ENCODE measurements around the gene PLXNA2. TPM values are rescaled to one million over a fixed set of nuclear protein-coding genes. Genes with fewer than 3 reads are reported as not detected.

Gene PLXNA2
- total RNA-seq, 2 experiments from 2014 or later = 1.1 to 1.2 TPM

DNA sequence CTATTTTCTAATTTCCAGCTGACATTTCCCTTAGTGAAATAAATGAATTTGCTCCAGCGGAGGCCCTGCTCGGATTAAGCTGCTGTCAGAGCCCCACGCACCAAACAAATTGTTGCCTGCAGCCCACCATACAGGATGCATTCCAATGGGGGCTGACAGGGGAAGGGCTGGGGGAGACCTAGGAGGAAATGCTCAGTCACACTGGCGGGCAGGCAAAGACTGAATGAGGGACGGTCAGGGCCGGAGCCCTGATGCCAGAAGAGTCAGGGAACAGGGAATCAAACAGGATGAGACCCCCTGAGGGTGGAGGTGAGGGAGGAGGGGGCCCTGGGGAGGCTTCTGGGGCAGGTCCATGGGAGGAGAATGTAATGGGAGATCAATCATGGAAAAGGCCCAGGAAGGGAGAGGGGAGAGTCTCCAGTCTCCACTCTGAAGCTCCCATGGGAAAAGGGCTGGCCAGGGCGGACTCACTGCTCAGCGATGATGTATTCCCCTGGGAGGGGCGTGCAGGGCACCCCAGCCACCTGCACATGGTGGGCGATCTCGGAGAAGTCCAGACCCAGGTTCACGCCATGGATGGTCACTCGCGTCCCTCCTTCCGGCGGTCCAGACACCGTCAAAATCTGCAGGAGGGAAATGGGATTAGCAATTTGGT is 183.8 kb downstream of the PLXNA2 start:
- H3K27ac Mint-ChIP-seq = no peak overlapping the region
- no peaks in the 10 kb centered on the region for H3K36me3 Mint-ChIP-seq (ENCODE audit: low read depth)
- POLR2A ChIA-PET = no interaction called here
- no peak for DNase-seq
- CTCF ChIA-PET = interaction anchor here (0.7 kb wide), 1 partner anchor 29 kb away, joined by 3 read pairs; no protein-coding TSS in a partner anchor
- no peak overlapping the region for H3K4me3 Mint-ChIP-seq
- no peaks in the 10 kb centered on the region for H3K9me3 Mint-ChIP-seq
- H3K27me3 Mint-ChIP-seq = peaks cover 12% of the 10 kb centered on the region
- no peaks in the 10 kb centered on the region for H3K4me1 Mint-ChIP-seq

DNA sequence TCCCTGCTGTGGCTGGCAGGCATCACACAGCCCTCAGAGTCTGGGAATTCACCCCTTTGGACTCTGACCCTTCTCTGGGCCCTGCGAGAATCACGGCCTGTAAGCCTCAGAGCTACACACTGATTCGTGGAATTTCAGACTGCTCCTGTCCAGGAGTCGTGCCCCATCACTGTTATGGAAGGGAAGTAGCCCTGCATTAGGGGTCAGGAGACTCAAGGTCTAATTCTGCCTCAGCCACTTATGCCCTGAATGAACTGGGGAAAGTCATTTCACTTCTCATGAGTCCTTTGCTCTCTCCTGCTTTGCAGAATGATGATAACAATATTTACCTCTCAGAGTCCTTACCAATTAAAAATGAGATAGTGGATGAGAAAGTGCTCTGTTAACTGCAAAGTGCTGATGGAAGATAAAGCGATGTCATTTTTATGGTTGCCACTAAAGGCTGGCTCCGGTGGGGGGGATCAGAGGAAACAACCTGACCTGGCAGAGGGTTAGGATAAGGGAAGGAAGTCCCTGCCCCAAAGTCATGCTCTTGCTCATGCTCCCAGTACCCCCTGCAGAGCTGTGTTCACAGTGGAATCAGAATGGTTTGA is 184.7 kb downstream of the PLXNA2 start:
- H3K27ac Mint-ChIP-seq = no peak overlapping the region
- ChIA-PET CTCF (no interaction called here), POLR2A (no interaction called here)
- H3K36me3 Mint-ChIP-seq (ENCODE audit: low read depth) = no peaks in the 10 kb centered on the region
- no peaks in the 10 kb centered on the region for H3K4me1 Mint-ChIP-seq
- peaks cover 16% of the 10 kb centered on the region for H3K27me3 Mint-ChIP-seq
- H3K9me3 Mint-ChIP-seq = no peaks in the 10 kb centered on the region
- no peak for DNase-seq
- H3K4me3 Mint-ChIP-seq = no peak overlapping the region

DNA sequence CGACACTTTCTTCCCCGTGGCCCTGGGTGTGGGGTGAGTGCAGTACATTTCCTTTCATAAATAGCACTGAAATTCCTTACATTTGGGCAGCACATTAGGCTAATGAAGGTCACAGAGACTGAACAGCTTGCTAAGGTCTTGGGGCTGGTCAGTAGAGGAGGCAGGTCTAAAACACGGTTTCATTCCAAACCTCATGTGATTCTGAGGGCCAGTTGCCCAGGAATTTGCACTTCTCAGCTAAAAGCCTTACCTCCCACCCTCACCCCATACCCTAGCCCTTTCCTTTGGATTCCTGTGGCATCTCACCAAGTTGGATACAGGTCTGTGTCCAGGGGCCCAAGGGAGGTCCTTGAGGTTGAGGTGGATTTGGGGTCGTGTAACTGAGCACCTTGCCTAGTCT is 185.4 kb downstream of the PLXNA2 start:
- H3K27ac Mint-ChIP-seq = no peak overlapping the region
- CTCF ChIA-PET = no interaction called here
- POLR2A ChIA-PET = no interaction called here

DNA sequence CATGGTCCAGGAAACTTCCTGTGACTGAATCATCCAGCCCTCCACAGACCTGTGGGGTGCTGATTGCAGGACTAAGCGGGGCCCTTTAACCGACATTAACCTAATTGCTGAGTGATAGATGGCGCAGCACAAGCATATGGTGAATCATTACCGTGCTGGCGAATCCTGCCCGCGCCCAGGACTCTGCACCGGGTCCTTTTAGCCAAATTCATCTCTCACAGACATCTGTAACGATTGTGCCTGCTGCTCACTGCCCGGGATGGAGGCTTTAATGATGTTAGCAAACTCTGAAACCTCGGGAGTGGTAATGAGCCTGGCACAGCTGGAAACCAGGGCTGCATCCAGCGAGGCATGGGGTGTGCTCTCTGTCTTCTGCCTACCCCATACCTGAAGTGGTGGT is 185.9 kb downstream of the PLXNA2 start:
- H3K27ac Mint-ChIP-seq = no peak overlapping the region
- no peaks in the 10 kb centered on the region for H3K9me3 Mint-ChIP-seq
- ChIA-PET POLR2A (no interaction called here), CTCF (no interaction called here)
- H3K4me1 Mint-ChIP-seq = no peaks in the 10 kb centered on the region
- H3K36me3 Mint-ChIP-seq (ENCODE audit: low read depth) = no peaks in the 10 kb centered on the region
- H3K4me3 Mint-ChIP-seq = no peak overlapping the region
- H3K27me3 Mint-ChIP-seq = peaks cover 20% of the 10 kb centered on the region
- no peak for DNase-seq

More for the DNA sequence above, 185.4 kb downstream of the PLXNA2 start:
- Mint-ChIP-seq H3K27me3 (peaks cover 19% of the 10 kb centered on the region), H3K9me3 (no peaks in the 10 kb centered on the region), H3K4me3 (no peak overlapping the region), H3K4me1 (no peaks in the 10 kb centered on the region), H3K36me3 (ENCODE audit: low read depth) (no peaks in the 10 kb centered on the region)
- no peak for DNase-seq

DNA sequence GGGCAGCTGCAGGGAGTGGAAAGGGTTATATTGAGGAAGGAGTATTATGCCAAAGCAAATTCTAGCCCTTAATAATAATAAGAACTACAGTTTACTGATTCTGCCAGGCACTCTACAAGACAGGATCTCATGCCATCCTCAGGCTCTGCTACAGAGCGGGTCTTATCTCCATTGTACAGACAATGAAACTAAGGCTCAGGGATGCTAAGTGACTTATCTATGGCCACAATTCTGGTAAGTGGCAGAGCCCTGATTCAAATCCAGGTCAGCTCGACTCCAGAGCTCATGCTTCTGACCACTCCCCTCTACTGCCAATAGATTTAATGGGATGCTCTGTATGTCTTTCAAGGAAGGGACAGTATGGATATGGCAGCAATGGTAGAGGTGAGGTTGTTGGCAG is 187.1 kb downstream of the PLXNA2 start:
- Mint-ChIP-seq H3K36me3 (ENCODE audit: low read depth) (no peaks in the 10 kb centered on the region), H3K4me1 (no peaks in the 10 kb centered on the region), H3K27me3 (peaks cover 23% of the 10 kb centered on the region), H3K9me3 (no peaks in the 10 kb centered on the region), H3K27ac (no peak overlapping the region), H3K4me3 (no peak overlapping the region)
- CTCF ChIA-PET = interaction anchor here (1.1 to 1.2 kb wide), 2 partner anchors 9 to 26 kb away, joined by 3 to 4 read pairs; no protein-coding TSS in a partner anchor
- POLR2A ChIA-PET = no interaction called here
- DNase-seq = no peak

DNA sequence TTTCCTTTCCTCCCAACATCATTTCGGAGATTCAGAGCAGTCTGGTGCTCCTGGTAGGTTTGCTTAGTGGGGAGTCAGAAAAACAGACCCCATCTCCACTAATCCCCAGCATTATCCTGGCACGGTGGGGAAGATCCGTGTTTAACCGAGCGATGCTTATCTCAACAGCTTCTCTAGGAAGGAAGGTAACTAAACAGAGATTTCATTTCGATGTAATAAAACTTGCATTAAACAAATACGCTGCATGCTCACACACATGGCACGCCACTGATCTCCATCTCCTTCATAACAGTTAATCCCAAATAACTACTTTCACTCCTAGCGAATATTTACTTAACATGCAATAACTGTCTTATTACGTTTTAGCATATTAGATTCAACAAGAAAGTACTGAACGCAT is 188.6 kb downstream of the PLXNA2 start:
- ChIA-PET CTCF (interaction anchor here (0.9 to 1.8 kb wide), 2 partner anchors 13 to 34 kb away, joined by 3 to 5 read pairs; no protein-coding TSS in a partner anchor), POLR2A (no interaction called here)
- H3K4me3 Mint-ChIP-seq = no peak overlapping the region
- peaks cover 23% of the 10 kb centered on the region for H3K27me3 Mint-ChIP-seq
- no peaks in the 10 kb centered on the region for H3K9me3 Mint-ChIP-seq
- H3K36me3 Mint-ChIP-seq (ENCODE audit: low read depth) = no peaks in the 10 kb centered on the region
- no peaks in the 10 kb centered on the region for H3K4me1 Mint-ChIP-seq
- DNase-seq = no peak
- no peak overlapping the region for H3K27ac Mint-ChIP-seq

DNA sequence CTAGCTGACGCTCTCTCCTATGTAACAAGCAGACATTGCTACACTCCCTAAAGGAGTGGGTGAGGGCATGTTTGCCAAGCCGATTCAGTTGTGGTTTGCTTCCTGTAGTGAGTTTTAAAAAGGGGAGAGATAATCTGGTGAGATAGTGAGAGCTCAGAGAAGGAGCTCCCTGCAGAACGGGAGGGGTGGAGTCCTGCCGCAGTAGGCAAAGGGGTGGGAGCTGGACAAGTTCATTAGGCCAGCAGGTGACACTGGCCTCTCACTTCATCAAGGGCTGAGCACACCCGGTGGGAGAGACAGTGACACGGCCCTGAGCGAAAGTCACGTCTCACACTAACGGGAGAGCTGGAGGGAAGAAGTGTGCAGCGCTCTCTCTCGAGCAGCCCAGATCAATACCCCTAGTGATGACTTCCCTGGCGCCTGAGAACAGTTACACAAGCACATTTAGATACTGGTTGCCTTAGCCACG is 189.2 kb downstream of the PLXNA2 start:
- peaks cover 23% of the 10 kb centered on the region for H3K27me3 Mint-ChIP-seq
- H3K4me1 Mint-ChIP-seq = no peaks in the 10 kb centered on the region
- no peaks in the 10 kb centered on the region for H3K9me3 Mint-ChIP-seq
- POLR2A ChIA-PET = no interaction called here
- no peak for DNase-seq
- no peak overlapping the region for H3K27ac Mint-ChIP-seq
- no peak overlapping the region for H3K4me3 Mint-ChIP-seq
- no peaks in the 10 kb centered on the region for H3K36me3 Mint-ChIP-seq (ENCODE audit: low read depth)
- CTCF ChIA-PET = interaction anchor here (1.8 kb wide), 1 partner anchor 33 kb away, joined by 5 read pairs; no protein-coding TSS in a partner anchor

DNA sequence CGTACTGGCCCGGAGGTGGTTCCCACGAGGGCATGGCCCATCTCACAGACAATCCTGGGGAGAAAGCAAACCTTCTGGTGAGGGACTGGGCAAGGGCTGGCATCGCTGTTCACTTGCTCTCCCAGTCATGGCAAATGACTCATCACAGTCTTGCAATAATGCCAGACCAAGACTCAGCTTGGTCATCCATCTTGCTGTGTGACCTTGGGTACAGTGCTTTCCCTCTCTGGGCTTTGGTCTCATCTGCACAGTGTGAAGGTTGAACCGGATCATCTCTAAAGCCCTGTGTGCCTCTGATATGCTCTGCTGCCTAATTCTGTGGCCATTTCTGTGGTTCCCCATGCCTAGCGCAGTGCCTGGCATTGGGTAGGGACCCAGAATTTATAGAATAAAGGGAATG is 189.7 kb downstream of the PLXNA2 start:
- Mint-ChIP-seq H3K4me1 (no peaks in the 10 kb centered on the region), H3K27ac (no peak overlapping the region), H3K27me3 (peaks cover 23% of the 10 kb centered on the region), H3K4me3 (no peak overlapping the region), H3K36me3 (ENCODE audit: low read depth) (no peaks in the 10 kb centered on the region), H3K9me3 (no peaks in the 10 kb centered on the region)
- ChIA-PET POLR2A (no interaction called here), CTCF (interaction anchor here (1.8 kb wide), 1 partner anchor 33 kb away, joined by 5 read pairs; no protein-coding TSS in a partner anchor)
- DNase-seq = no peak

DNA sequence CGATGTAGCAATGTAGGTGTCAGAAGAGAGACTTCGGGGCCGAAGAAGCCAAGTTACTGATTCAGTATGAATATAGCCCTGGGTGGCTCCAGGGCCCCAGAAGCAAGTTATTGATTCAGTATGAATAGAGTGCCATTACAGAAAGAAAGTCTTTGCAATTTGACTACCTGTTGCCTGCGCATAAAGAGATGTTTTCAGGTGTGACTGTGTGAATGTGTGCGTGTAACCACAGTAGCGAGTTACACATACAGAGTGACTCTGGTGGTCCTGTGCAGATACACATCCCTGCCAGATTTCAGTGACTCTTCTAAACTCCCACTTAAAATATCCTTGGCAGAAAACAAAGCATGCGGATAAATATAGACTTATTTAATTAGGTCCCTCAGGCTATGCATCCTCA is 190.5 kb downstream of the PLXNA2 start:
- POLR2A ChIA-PET = no interaction called here
- H3K27ac Mint-ChIP-seq = no peak overlapping the region

DNA sequence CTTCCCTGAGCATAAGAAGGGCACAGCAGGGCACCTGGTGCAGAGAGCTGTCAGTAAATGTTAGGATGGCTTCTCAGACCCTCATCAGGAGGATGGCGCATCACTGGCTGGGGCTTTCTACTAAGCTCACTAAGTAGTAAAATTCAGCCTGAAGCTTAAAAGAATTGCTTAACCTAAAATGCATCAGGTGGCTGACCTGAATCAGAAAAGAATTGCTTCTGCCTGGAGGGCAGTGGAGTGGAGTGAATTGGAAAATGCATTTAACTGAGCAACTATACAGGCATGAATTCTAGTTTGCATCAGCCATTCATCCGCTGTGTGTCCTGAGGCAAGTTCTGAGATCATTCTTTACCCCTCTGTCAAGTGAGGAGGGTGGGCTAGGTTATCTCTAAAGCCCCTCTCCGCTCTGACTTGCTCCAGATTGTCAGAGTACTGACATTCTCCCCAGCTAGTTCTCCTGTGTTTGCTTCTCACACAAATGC is 191.2 kb downstream of the PLXNA2 start:
- H3K4me1 Mint-ChIP-seq = peaks cover 4% of the 10 kb centered on the region
- DNase-seq = no peak
- H3K9me3 Mint-ChIP-seq = no peaks in the 10 kb centered on the region
- no peak overlapping the region for H3K27ac Mint-ChIP-seq
- peaks cover 23% of the 10 kb centered on the region for H3K27me3 Mint-ChIP-seq
- H3K4me3 Mint-ChIP-seq = no peak overlapping the region
- ChIA-PET POLR2A (no interaction called here), CTCF (no interaction called here)
- H3K36me3 Mint-ChIP-seq (ENCODE audit: low read depth) = no peaks in the 10 kb centered on the region

More for the DNA sequence above, 190.5 kb downstream of the PLXNA2 start:
- no peak overlapping the region for H3K4me3 Mint-ChIP-seq
- peaks cover 23% of the 10 kb centered on the region for H3K27me3 Mint-ChIP-seq
- H3K36me3 Mint-ChIP-seq (ENCODE audit: low read depth) = no peaks in the 10 kb centered on the region
- H3K4me1 Mint-ChIP-seq = peaks cover 4% of the 10 kb centered on the region
- no peak for DNase-seq
- CTCF ChIA-PET = no interaction called here
- H3K9me3 Mint-ChIP-seq = no peaks in the 10 kb centered on the region

DNA sequence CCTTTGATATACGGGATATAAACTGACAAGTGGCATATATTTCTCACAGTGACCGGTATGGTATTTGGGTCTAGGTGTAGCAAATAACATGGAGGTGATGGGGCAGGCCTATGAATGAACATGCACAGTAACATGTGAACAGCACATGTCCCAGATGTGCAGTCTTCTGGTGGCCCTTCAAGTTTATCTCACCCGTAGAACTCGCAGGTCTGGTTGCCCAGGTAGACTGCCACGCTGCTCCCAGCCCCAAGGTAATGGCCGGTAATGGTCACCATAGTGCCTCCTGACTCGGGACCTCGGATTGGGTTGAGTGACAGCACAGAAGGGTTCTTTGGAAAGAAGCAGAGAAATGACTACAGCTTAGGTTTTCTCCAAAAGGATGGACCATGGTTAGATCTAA is 192.0 kb downstream of the PLXNA2 start:
- ChIA-PET CTCF (no interaction called here), POLR2A (no interaction called here)
- Mint-ChIP-seq H3K4me1 (peaks cover 4% of the 10 kb centered on the region), H3K27ac (no peak overlapping the region), H3K27me3 (peaks cover 23% of the 10 kb centered on the region), H3K9me3 (no peaks in the 10 kb centered on the region), H3K4me3 (no peak overlapping the region), H3K36me3 (ENCODE audit: low read depth) (no peaks in the 10 kb centered on the region)
- DNase-seq = no peak

DNA sequence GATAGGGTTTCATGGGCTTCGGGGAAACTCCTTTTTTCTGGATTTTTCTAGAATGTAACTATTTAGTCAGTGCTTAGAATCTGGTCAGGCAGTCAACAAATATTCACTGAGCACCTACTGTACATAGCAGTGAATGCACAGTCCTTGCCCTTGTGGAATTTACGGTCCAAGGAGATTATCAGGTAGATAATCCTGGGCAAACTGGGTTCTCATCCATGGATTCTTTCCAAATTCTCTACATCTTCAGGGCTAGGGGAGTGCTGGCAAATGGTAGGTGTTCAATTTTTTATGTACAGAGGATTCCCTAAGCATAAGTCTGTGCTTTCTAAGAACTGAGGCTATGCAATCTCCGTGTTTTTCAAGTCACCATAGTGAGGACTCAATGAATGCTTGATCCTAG is 192.5 kb downstream of the PLXNA2 start:
- Mint-ChIP-seq H3K36me3 (ENCODE audit: low read depth) (no peaks in the 10 kb centered on the region), H3K27me3 (peaks cover 21% of the 10 kb centered on the region), H3K4me3 (no peak overlapping the region), H3K9me3 (no peaks in the 10 kb centered on the region), H3K4me1 (peaks cover 4% of the 10 kb centered on the region), H3K27ac (no peak overlapping the region)
- ChIA-PET POLR2A (no interaction called here), CTCF (no interaction called here)
- DNase-seq = no peak

DNA sequence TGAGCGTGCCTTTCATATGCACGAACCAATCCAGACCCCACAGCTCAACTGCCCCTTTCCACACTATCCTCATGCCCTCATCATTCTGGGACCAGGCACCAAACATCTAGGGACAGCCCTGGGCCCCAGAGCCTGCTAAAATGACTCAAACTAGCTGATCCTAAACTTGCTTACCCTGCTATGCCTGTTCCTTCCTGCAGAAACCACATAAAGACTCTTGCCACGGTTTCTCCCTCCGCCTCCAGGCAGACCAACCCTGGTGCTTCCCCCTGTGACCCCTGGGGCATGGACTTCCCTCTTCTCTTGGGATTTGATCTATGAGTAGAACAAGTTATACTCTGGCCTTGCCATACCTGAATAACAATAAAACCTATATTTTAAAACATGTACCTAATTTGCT is 195.3 kb downstream of the PLXNA2 start:
- DNase-seq = no peak
- CTCF ChIA-PET = interaction anchor here (1.3 kb wide), 1 partner anchor 27 kb away, joined by 3 read pairs; no protein-coding TSS in a partner anchor
- Mint-ChIP-seq H3K27me3 (peaks cover 11% of the 10 kb centered on the region), H3K36me3 (ENCODE audit: low read depth) (no peaks in the 10 kb centered on the region), H3K4me3 (no peak overlapping the region), H3K4me1 (peaks cover 23% of the 10 kb centered on the region), H3K9me3 (no peaks in the 10 kb centered on the region), H3K27ac (no peak overlapping the region)
- POLR2A ChIA-PET = no interaction called here
